Activated T-helper 1 cell treated with anti-CD3 and anti-CD28 coated beads, Interleukin-2, amount 50 U/mL, for 16 hours (primary cell): ENCODE results near the gene RDM1.
"Not testable (repeated sequence)": the region's sequence is repeated elsewhere in the genome, so short reads cannot be mapped to it uniquely, and the experiment has no call there.

Experiments
- DNase-seq, 2 donors: peaks; one replicate each; pipeline ENCODE4 v3.0.0-alpha.2; 2020; ENCODE audit warnings: low read depth in 1 of 2, low spot score in 1 of 2

The RDM1 gene

GRCh38 chr17:35900708-35901480 is 29.7 kb downstream of the RDM1 start:
- no peak for DNase-seq

GRCh38 chr17:35900280-35900679 is 30.3 kb downstream of the RDM1 start:
- no peak for DNase-seq

- no peak for DNase-seq
These were observed 32.1 kb downstream of the RDM1 start for GRCh38 chr17:35898283-35899070.

GRCh38 chr17:35897772-35898171 is 32.8 kb downstream of the RDM1 start:
- DNase-seq: not testable (repeated sequence)

- DNase-seq: no peak
These were observed 34.7 kb downstream of the RDM1 start for GRCh38 chr17:35895636-35896587.

- no peak for DNase-seq
These were observed 36.4 kb downstream of the RDM1 start for GRCh38 chr17:35894206-35894605.

GRCh38 chr17:35893751-35894150 is 36.8 kb downstream of the RDM1 start:
- DNase-seq: no peak

- peak in 1 of 2 donors; percentile 45 for DNase-seq
These were observed 38.2 kb downstream of the RDM1 start for GRCh38 chr17:35892091-35893035.

- no peak for DNase-seq
These were observed 39.3 kb downstream of the RDM1 start for GRCh38 chr17:35891269-35891668.

GRCh38 chr17:35890774-35891155 is 39.8 kb downstream of the RDM1 start:
- peak in 1 of 2 donors; percentile 40 for DNase-seq

GRCh38 chr17:35889818-35890773 is 40.5 kb downstream of the RDM1 start:
- no peak for DNase-seq

GRCh38 chr17:35889241-35889640 is 41.3 kb downstream of the RDM1 start:
- no peak for DNase-seq

GRCh38 chr17:35879773-35880654 is 50.6 kb downstream of the RDM1 start, which contains the start of gene CCL5:
Gene CCL5, minus strand, starts transcription at chr17:35880360.
- peak in 1 of 2 donors; percentile 43 for DNase-seq

GRCh38 chr17:35878361-35878760 is 52.2 kb downstream of the RDM1 start:
- DNase-seq: no peak

- no peak for DNase-seq
These were observed 53.1 kb downstream of the RDM1 start for GRCh38 chr17:35877345-35878029.

GRCh38 chr17:35876534-35876933 is 54.0 kb downstream of the RDM1 start:
- DNase-seq: no peak

GRCh38 chr17:35875800-35876139 is 54.8 kb downstream of the RDM1 start:
- no peak for DNase-seq
